H1 (cell line): ENCODE results near the gene UBE2J1. TPM values are rescaled to one million over a fixed set of nuclear protein-coding genes. Genes with fewer than 3 reads are reported as not detected.

Experiments
- CTCF ChIA-PET: fragments of 300-600 bp; sonication (Branson Sonifier 250); formaldehyde crosslinking; loops from one replicate; lab custom pipeline; 2021; ENCODE audit not compliant: partially characterized antibody; lab: Charles Lee
- POLR2A ChIA-PET: fragments of 300-600 bp; sonication (Branson Sonifier 250); formaldehyde crosslinking; loops from one replicate; lab custom pipeline; 2021; ENCODE audit warnings: inconsistent platforms; ENCODE audit not compliant: partially characterized antibody; lab: Charles Lee
- DNase-seq, 2 experiments: peaks; one replicate each; pipeline versions ENCODE4 v3.0.0 to v3.0.0-alpha.2; 2010 to 2022; ENCODE audit warnings: low spot score in 2 of 2, low read depth in 1 of 2, mixed read lengths in 1 of 2
- FAIRE-seq: peaks from 2 replicates; lab custom pipeline; 2011; peaks lifted over from hg19 to GRCh38; lab: Jason Lieb, UNC
- H2AFZ ChIP-seq: 2 replicates; pipeline ENCODE4 v1.8.1; 2012; ENCODE audit warnings: low read length, inconsistent platforms
- H2AK5ac ChIP-seq: 2 replicates; pipeline ENCODE4 v1.6.1; 2013; ENCODE audit warnings: low read depth, low read length
- H2BK120ac ChIP-seq: replicated peaks from 2 replicates; pipeline ENCODE3; 2013; ENCODE audit warnings: low read depth, low read length, inconsistent platforms
- H2BK12ac ChIP-seq: 2 replicates; pipeline ENCODE4 v1.6.1; 2013; ENCODE audit warnings: low read depth, low read length
- H2BK15ac ChIP-seq: 2 replicates; pipeline ENCODE4 v1.6.1; 2013; ENCODE audit warnings: low read length
- H2BK20ac ChIP-seq: 2 replicates; pipeline ENCODE4 v1.6.1; 2013; ENCODE audit warnings: low read length
- H2BK5ac ChIP-seq: 2 replicates; pipeline ENCODE4 v1.6.1; 2013; ENCODE audit warnings: low read depth, low read length
- H3K14ac ChIP-seq: 2 replicates; pipeline ENCODE4 v1.6.1; 2013; ENCODE audit warnings: inconsistent platforms; ENCODE audit not compliant: insufficient read length
- H3K18ac ChIP-seq: 2 replicates; pipeline ENCODE4 v1.6.1; 2013; ENCODE audit warnings: low read length; ENCODE audit errors: extremely low read depth
- H3K23ac ChIP-seq: 2 replicates; pipeline ENCODE4 v1.6.1; 2013; ENCODE audit warnings: inconsistent platforms; ENCODE audit not compliant: insufficient read length
- H3K23me2 ChIP-seq: 2 replicates; pipeline ENCODE4 v1.6.1; 2013; ENCODE audit warnings: low read depth, low read length
- H3K27ac ChIP-seq: 2 replicates; pipeline ENCODE4 v1.6.1; 2011; ENCODE audit warnings: low read depth, low read length, inconsistent platforms
- H3K27me3 ChIP-seq, 4 experiments: replicated peaks in 1 of 4; 1 replicate in 1 of 4; 2 replicates in 3 of 4; pipeline versions ENCODE4 v1.6.1 to v1.8.1; 2011 to 2013; ENCODE audit warnings: low read length in 3 of 4, mild to moderate bottlenecking in 3 of 4, inconsistent platforms in 2 of 4, mixed read lengths in 2 of 4, moderate library complexity in 1 of 4; ENCODE audit not compliant: control insufficient read depth in 3 of 4, insufficient read depth in 3 of 4; ENCODE audit errors: extremely low read depth in 1 of 4
- H3K36me3 ChIP-seq, 4 experiments: 2 replicates each; pipeline versions ENCODE4 v1.6.1 to v1.8.1; 2011 to 2013; ENCODE audit warnings: mild to moderate bottlenecking in 4 of 4, low read length in 3 of 4, moderate library complexity in 2 of 4, control low read depth in 1 of 4, inconsistent platforms in 1 of 4; ENCODE audit not compliant: insufficient read depth in 4 of 4, control insufficient read depth in 2 of 4
- H3K4ac ChIP-seq: replicated peaks from 2 replicates; pipeline ENCODE3; 2013; ENCODE audit warnings: low read length, low read depth, mixed read lengths, inconsistent platforms; ENCODE audit not compliant: insufficient read length
- H3K4me1 ChIP-seq, 4 experiments: replicated peaks in 1 of 4; 1 replicate in 1 of 4; 2 replicates in 3 of 4; pipeline versions ENCODE4 v1.6.1 to v1.8.1; 2011 to 2013; ENCODE audit warnings: low read length in 3 of 4, inconsistent platforms in 2 of 4, mixed read lengths in 1 of 4; ENCODE audit not compliant: insufficient read depth in 4 of 4, control insufficient read depth in 3 of 4
- H3K4me2 ChIP-seq, 2 experiments: 2 replicates each; pipeline versions ENCODE4 v1.6.1 to v1.8.1; 2011 to 2013; ENCODE audit warnings: low read depth in 2 of 2, low read length in 2 of 2, control low read depth in 1 of 2, inconsistent platforms in 1 of 2, mild to moderate bottlenecking in 1 of 2; ENCODE audit not compliant: insufficient read depth in 1 of 2
- H3K4me3 ChIP-seq, 4 experiments: fragments of 200-600, 300-600 bp in 1 of 4; sonication (generic), shearing (Covaris generic), sonication (Bioruptor Twin) in 1 of 4; 2 replicates each; pipeline versions ENCODE4 v1.5.1 to v1.8.1; 2011 to 2016; ENCODE audit warnings: low read length in 4 of 4, low read depth in 3 of 4, control low read depth in 2 of 4, inconsistent platforms in 2 of 4, mild to moderate bottlenecking in 2 of 4, mixed read lengths in 1 of 4, moderate library complexity in 1 of 4; ENCODE audit not compliant: insufficient read depth in 2 of 4; ENCODE audit errors: extremely low read depth in 1 of 4
- H3K56ac ChIP-seq: replicated peaks from 2 replicates; pipeline ENCODE3; 2013; ENCODE audit warnings: low read depth, mild to moderate bottlenecking, mixed read lengths, low read length, inconsistent platforms; ENCODE audit not compliant: insufficient read length
- H3K79me1 ChIP-seq: 2 replicates; pipeline ENCODE4 v1.6.1; 2013; ENCODE audit warnings: low read depth, low read length, control low read depth
- H3K79me2 ChIP-seq, 2 experiments: 2 replicates each; pipeline versions ENCODE4 v1.6.1 to v1.8.1; 2012 to 2013; ENCODE audit warnings: low read length in 2 of 2, mild to moderate bottlenecking in 2 of 2, inconsistent platforms in 1 of 2; ENCODE audit not compliant: insufficient read depth in 2 of 2, control insufficient read depth in 1 of 2
- H3K9ac ChIP-seq, 4 experiments: replicated peaks in 1 of 4; 1 replicate in 1 of 4; 2 replicates in 3 of 4; pipeline versions ENCODE4 v1.6.1 to v1.8.1; 2011 to 2013; ENCODE audit warnings: low read depth in 3 of 4, low read length in 3 of 4, control low read depth in 2 of 4, mild to moderate bottlenecking in 2 of 4, moderate library complexity in 2 of 4, inconsistent platforms in 1 of 4; ENCODE audit errors: extremely low read depth in 1 of 4
- H3K9me3 ChIP-seq, 2 experiments: 2 replicates each; pipeline versions ENCODE4 v1.6.1 to v1.8.1; 2012 to 2013; ENCODE audit warnings: mild to moderate bottlenecking in 2 of 2, moderate library complexity in 2 of 2, control low read depth in 1 of 2, inconsistent platforms in 1 of 2, low read depth in 1 of 2, low read length in 1 of 2, mixed read lengths in 1 of 2; ENCODE audit not compliant: insufficient read depth in 2 of 2
- H4K20me1 ChIP-seq, 2 experiments: replicated peaks in 1 of 2; 2 replicates each; pipeline versions ENCODE3 to v1.8.1; 2011 to 2013; ENCODE audit warnings: inconsistent platforms in 2 of 2, low read length in 2 of 2, mild to moderate bottlenecking in 1 of 2; ENCODE audit not compliant: insufficient read depth in 2 of 2, control insufficient read depth in 1 of 2
- H4K5ac ChIP-seq: 2 replicates; pipeline ENCODE4 v1.6.1; 2013; ENCODE audit warnings: low read length, low read depth, mixed read lengths, inconsistent platforms; ENCODE audit not compliant: insufficient read length
- H4K8ac ChIP-seq: 2 replicates; pipeline ENCODE4 v1.8.0; 2013; ENCODE audit warnings: mild to moderate bottlenecking, moderate library complexity, low read length, inconsistent platforms; ENCODE audit not compliant: insufficient read depth; ENCODE audit errors: extremely low read depth
- H4K91ac ChIP-seq: replicated peaks from 2 replicates; pipeline ENCODE3; 2013; ENCODE audit warnings: low read length, mixed read lengths, inconsistent platforms; ENCODE audit not compliant: insufficient read length
- EGR1 ChIP-seq: IDR thresholded peaks from 2 replicates; pipeline ENCODE4 v1.6.1; 2011; ENCODE audit warnings: low read depth, low read length, borderline replicate concordance
- EP300 ChIP-seq, 2 experiments: IDR thresholded peaks; 1 replicate in 1 of 2; 2 replicates in 1 of 2; pipeline ENCODE4 v1.6.1; 2011 to 2012; ENCODE audit warnings: low read depth in 2 of 2, low read length in 2 of 2, mild to moderate bottlenecking in 2 of 2, borderline replicate concordance in 1 of 2, inconsistent platforms in 1 of 2, moderate library complexity in 1 of 2
- GTF2F1 ChIP-seq: IDR thresholded peaks from 2 replicates; pipeline ENCODE4 v1.6.1; 2012; ENCODE audit warnings: low read depth, low read length, improper control_type of control experiment, borderline replicate concordance
- HDAC2 ChIP-seq, 2 experiments: fragments of 300-600 bp in 1 of 2; sonication (generic) in 1 of 2; IDR thresholded peaks; 2 replicates each; pipeline ENCODE4 v1.6.1; 2011 to 2012; ENCODE audit warnings: low read depth in 2 of 2, low read length in 2 of 2, mild to moderate bottlenecking in 2 of 2, moderate library complexity in 2 of 2, borderline replicate concordance in 1 of 2, inconsistent platforms in 1 of 2
- PHF8 ChIP-seq: fragments of 200-600 bp; sonication (generic); conservative IDR thresholded peaks from 2 replicates; pipeline ENCODE4 v1.7.1; 2012; ENCODE audit warnings: low read depth, mild to moderate bottlenecking, inconsistent platforms, low read length, moderate library complexity
- RBBP5 ChIP-seq: IDR thresholded peaks from 2 replicates; pipeline ENCODE4 v1.7.1; 2012; ENCODE audit warnings: low read depth, mild to moderate bottlenecking, inconsistent platforms, low read length, moderate library complexity, borderline replicate concordance
- RXRA ChIP-seq: IDR thresholded peaks from 2 replicates; pipeline ENCODE4 v1.6.1; 2011; ENCODE audit warnings: low read depth, mild to moderate bottlenecking, low read length, moderate library complexity; ENCODE audit not compliant: insufficient read depth
- SP1 ChIP-seq: IDR thresholded peaks from 2 replicates; pipeline ENCODE4 v1.6.1; 2011; ENCODE audit warnings: low read depth, low read length
- whole genome bisulfite sequencing, 2 experiments: shearing (Covaris generic) in 1 of 2; methylation state at CpG; one replicate each; pipeline versions ENCODE4 v1.1.6 to v1.1.7; 2013 to 2015; ENCODE audit warnings: low lambda C conversion rate in 2 of 2, mixed read lengths in 2 of 2, inconsistent platforms in 1 of 2, low coverage in 1 of 2, missing lambda C conversion rate in 1 of 2; ENCODE audit not compliant: insufficient replicate concordance in 2 of 2, insufficient coverage in 1 of 2, insufficient read length in 1 of 2; ENCODE audit errors: extremely low coverage in 1 of 2, missing lambda C conversion rate in 1 of 2; 5-methylcytosine and 5-hydroxymethylcytosine counted together
- polyA plus RNA-seq, 7 experiments: library from polyadenylated mRNA; depleted of rRNA in 3 of 7; stranded (reverse) in 5 of 7; unstranded in 2 of 7; fragments of >200 nt in 5 of 7; fragments of 200-250 nt in 2 of 7; gene quantifications; 1 replicate in 5 of 7; 2 replicates in 1 of 7; 4 replicates in 1 of 7; pipeline versions ENCODE4 v1.2.1 to v1.2.3, GENCODE V29; 2011 to 2013; ENCODE audit warnings: missing spikeins in 2 of 7, mixed read lengths in 2 of 7
- total RNA-seq: library from RNA; stranded (reverse); fragmentation: NEBNext Ultra II Directional; extraction: Animal tissue kit (Norgen Biotek cat#: 25700); gene quantifications from 2 replicates; pipeline ENCODE4 v1.2.1, GENCODE V29; 2021
- TF ChIP-seq, protein P1 (sequence below): IDR thresholded peaks from 2 replicates; pipeline ENCODE4 v1.6.1; 2012; ENCODE audit warnings: inconsistent platforms

The UBE2J1 gene
- total and polyA plus RNA-seq, 2 of the 8 experiments (the other 6 are each of a cell fraction or from before 2014, with no cell fraction given), result 8.5 to 15.2 TPM

DNA sequence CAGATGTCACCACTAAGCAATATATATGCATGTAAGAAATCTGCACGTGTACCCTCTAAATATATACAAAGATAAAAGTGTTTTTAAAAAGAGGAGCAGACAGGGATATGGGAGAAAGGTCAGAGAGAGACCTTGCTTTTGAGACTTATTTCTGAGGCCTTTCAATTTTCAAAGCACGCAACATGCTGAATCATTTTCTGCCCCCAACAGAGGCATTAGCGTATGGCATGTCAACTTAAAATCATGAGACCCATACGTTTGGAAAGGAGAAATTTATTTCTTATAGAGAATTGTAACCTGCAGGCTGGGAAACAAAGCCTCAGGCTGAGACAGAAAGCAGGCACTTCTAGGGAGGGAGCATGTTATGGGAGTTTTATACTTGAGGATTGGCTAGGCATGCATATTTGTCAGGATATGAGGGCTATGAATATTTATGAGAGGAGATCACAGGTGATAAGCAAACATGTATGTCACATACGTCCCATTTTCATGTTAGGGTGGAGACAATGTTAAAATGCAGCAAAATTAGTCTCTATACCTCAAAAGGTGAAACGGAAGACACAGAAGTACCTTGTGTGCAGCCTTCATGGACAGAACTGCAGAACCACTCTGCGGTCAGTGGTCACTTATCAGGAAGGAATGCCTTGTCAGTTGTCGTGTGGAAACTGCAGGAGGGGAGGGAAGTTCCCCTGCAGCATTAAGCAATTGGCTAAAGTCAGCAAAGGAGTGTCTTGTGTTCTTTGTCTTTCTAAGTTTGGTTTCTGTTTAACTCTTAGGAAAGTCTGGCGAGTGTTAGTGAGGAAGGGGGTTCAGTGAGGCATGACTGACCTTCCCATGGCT lies 31.2 kb downstream of the UBE2J1 start:
- no peaks in the 10 kb centered on the region for H3K27me3 ChIP-seq
- no peak overlapping the region for H2BK5ac ChIP-seq
- no peak overlapping the region for H4K91ac ChIP-seq
- H3K79me2 ChIP-seq, result no peaks in the 10 kb centered on the region
- H2AFZ ChIP-seq, result no peak overlapping the region
- peaks cover 12% of the 10 kb centered on the region in 2 experiments; a peak in 3 of 4 replicates for H3K9me3 ChIP-seq
- H4K8ac ChIP-seq, result no peak overlapping the region
- no peak overlapping the region for H2BK120ac ChIP-seq
- DNase-seq (no peak), FAIRE-seq (peak; percentile 55)
- no peak overlapping the region for H3K4me3 ChIP-seq
- H3K23ac ChIP-seq, result no peak overlapping the region
- no peaks in the 10 kb centered on the region for H3K79me1 ChIP-seq
- H3K4ac ChIP-seq, result no peak overlapping the region
- H3K23me2 ChIP-seq, result no peaks in the 10 kb centered on the region; the same call in 1 of the 2 replicates
- H3K9ac ChIP-seq, result no peak overlapping the region
- no peaks in the 10 kb centered on the region; a peak in 1 of 8 replicates for H3K36me3 ChIP-seq
- no peak overlapping the region for H3K14ac ChIP-seq
- no peak overlapping the region for H2AK5ac ChIP-seq
- no peak overlapping the region for H2BK12ac ChIP-seq
- no peak overlapping the region for H3K56ac ChIP-seq
- no peak overlapping the region for H4K5ac ChIP-seq
- ChIA-PET POLR2A (no interaction called here), CTCF (interaction anchor here (1.2 to 1.4 kb wide), 3 partner anchors 10 to 160 kb away, joined by 3 to 5 read pairs (median 3); no protein-coding TSS in a partner anchor)
- H3K4me1 ChIP-seq, result peaks cover 0 to 2% (median 0%) of the 10 kb centered on the region in 4 experiments; a peak in 1 of 7 replicates
- no peak overlapping the region for H2BK20ac ChIP-seq
- H2BK15ac ChIP-seq, result no peak overlapping the region
- TF ChIP-seq RXRA (no peak), HDAC2 (IDR thresholded peaks at IDR 0.05; ENCODE audit: borderline replicate concordance in 1 of 2, low read depth in 2 of 2, low read length in 2 of 2) (no peak), PHF8 (no peak), RBBP5 (no peak), EP300 (IDR thresholded peaks at IDR 0.05; ENCODE audit: borderline replicate concordance in 1 of 2, low read depth in 2 of 2, low read length in 2 of 2) (no peak), EGR1 (no peak), SP1 (no peak), GTF2F1 (no peak)
- TF ChIP-seq, protein P1, sequence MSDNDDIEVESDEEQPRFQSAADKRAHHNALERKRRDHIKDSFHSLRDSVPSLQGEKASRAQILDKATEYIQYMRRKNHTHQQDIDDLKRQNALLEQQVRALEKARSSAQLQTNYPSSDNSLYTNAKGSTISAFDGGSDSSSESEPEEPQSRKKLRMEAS, result no peak
- no peaks in the 10 kb centered on the region for H4K20me1 ChIP-seq
- 89% methylated on average over 9 of the region's 9 CpGs; no CpG with 5 or more reads in 1 of the 2 experiments for WGBS, 2 experiments
- no peak overlapping the region for H3K27ac ChIP-seq
- H3K4me2 ChIP-seq, result no peak overlapping the region
- H3K18ac ChIP-seq, result no peak overlapping the region
